C4-2B (cell line): ENCODE measurements around the gene PSMG4.

Source experiments
- H3K27ac ChIP-seq: fragments of 450-650 bp; 2 replicates; pipeline ENCODE4 v1.5.1; 2017
- ZFX ChIP-seq: fragments of 450-650 bp; IDR thresholded peaks from 2 replicates; pipeline ENCODE4 v1.6.1; 2017
- TF ChIP-seq, protein P1 (sequence below): fragments of 450-650 bp; conservative IDR thresholded peaks from 2 replicates; pipeline ENCODE4 v1.5.1; 2017; ENCODE audit warnings: mild to moderate bottlenecking

PSMG4 gene

DNA sequence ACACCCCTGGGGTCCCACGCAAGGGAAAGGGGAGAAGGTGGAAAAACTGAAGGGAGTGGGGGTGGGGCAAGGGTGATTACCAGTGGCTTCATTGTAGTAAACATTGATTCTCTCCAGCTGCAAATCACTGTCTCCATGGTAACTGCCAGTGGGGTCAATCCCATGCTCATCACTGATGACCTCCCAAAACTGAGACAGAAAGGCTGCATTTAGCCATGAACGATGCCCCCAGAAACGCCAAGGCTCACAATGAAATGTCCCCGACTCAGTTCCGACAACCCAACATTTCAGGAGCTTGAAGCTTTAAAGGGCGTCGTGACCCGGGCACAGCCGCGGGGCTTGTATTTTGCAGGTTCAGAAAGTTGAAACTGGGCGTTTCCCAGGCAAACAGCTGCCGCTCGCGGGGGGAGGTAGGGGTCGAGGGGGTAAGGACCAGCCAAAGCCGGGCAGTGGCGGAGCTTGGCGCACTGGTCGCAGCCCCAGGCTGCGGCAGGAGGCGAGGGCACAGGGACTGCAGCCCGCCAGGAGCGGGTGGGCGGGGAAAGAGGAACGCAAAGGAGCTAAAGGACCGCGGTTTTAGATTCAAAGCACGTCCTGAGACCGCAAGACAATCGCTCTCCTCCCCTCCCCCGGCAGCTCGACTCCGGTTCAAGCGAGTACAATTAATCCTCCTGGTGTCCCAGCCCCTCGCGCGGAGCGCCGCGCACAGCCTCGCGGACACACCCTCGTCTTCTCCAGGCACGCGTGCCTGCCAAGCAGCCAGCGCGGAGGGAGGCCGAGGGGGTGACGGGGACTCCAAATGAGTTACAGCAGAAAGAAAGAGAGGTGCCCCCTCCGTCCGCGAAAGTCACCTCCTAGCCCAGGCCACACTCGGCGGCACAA is 32.0 kb upstream of the PSMG4 start:
- no peak overlapping the region for H3K27ac ChIP-seq
- TF ChIP-seq, protein P1, sequence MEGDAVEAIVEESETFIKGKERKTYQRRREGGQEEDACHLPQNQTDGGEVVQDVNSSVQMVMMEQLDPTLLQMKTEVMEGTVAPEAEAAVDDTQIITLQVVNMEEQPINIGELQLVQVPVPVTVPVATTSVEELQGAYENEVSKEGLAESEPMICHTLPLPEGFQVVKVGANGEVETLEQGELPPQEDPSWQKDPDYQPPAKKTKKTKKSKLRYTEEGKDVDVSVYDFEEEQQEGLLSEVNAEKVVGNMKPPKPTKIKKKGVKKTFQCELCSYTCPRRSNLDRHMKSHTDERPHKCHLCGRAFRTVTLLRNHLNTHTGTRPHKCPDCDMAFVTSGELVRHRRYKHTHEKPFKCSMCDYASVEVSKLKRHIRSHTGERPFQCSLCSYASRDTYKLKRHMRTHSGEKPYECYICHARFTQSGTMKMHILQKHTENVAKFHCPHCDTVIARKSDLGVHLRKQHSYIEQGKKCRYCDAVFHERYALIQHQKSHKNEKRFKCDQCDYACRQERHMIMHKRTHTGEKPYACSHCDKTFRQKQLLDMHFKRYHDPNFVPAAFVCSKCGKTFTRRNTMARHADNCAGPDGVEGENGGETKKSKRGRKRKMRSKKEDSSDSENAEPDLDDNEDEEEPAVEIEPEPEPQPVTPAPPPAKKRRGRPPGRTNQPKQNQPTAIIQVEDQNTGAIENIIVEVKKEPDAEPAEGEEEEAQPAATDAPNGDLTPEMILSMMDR = no peak
- no peak for TF ChIP-seq ZFX

DNA sequence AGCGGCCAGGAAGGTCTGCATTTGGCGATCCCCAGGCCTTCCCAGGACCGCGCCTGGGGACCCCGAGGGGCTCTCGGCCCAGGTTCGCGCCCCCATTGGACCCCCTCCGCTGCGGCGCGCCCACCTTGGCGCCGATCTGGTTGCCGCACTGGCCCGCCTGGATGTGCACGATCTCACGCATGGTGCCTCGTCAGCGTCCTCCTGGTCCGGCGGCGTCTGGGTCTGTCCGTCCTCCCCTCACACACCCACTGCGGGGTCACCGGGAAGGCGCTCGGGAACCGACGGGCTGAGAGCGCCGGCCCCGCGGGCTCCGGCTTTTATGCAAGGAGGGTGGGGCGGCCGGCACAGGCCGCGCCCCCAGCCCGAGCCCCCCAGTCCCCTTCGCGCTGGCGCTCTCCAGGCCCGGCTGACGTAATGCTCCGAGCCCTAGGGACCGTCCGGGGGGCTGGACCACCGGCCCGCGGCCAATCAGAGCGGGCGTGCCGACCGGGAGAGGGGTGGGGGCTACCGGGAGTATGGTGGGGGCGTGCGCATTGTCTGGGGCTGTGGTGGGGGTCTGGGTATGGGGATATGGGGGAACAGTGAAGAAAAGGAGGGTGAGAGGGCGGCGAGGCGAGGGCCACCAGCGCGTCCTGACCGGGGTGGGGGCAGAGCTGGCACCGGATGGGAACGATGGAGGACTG is 31.2 kb upstream of the PSMG4 start, which contains the start of gene TUBB2B:
Gene TUBB2B (minus strand): TSS at position 291 of the 683 bp plus-strand sequence. CDS start 110 bp downstream, at position 181.
- H3K27ac ChIP-seq = no peak within 1 kb of the TSS

DNA sequence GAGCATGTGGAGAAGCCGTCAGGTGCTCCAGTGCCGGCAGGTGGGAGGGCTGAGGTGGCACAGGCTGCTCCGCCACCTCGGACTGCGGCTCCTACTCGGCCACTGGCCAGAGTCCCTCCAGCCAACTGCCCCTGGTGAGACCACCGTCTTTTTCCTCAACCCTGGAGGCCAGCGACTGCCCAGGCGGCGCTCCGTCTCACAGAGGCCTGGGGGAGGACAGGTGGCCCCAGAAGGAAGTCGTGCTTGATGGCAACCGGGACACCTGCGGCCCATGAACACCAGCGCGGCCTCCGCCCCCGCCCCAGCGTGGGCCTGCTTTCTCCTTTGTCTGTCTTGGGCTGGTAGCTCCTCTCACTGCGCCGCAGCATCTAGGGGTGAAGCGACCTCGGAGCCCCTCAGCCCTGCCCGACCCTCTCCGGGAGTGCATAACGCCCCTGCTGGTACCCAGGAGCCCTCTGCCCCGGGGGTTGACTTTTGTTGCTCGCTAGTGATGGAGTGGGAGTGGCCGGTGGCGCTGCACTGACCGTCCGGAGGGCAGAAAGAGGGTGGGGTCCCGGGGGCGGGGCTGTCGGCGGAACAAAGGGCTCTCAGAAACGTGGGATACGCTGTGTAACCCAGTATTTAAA is 30.6 kb upstream of the PSMG4 start:
- H3K27ac ChIP-seq = no peak overlapping the region
- TF ChIP-seq ZFX = no peak
- TF ChIP-seq, protein P1 = no peak

More for the DNA sequence above, 31.2 kb upstream of the PSMG4 start, which contains the start of gene TUBB2B:
- TF ChIP-seq ZFX = no peak
- TF ChIP-seq, protein P1 = no peak

DNA sequence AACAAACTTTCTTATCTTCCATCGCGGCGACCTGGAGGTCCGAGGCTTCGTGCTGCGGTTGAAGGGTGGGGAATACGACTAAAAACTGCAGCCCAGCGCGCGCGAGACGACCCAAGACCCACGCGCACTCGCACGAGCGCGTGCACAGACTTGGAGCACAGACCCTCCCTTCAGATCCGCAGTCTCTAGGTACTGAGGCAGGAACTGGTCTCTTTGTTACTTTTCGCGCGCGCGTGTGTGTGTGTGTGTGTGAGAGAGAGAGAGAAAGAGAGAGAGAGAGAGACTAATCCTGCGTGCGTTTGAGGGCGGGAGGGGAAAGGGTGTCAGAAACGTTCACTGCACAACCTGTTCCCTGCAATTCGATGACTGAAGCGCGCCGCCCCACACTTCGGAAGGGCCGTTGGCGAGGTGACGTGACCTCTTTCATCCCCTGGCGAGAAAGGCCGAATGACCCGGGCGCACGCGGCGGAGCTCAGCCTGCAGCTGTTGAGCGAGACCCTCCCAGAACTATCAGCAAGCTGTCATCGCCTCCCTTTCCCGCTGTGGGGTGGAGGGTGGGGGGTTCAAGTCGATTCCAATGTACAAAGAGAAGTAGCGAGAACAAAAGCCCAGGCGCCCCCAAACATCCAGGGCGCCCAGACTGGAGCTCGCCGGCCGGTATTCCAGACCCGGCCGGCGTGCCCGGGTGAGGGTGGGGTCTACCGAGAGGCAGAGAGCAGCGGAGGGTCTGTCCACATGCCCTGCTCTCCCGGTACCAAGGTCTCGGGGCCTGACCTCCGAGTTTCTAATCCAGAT is 29.8 kb upstream of the PSMG4 start:
- no peak overlapping the region for H3K27ac ChIP-seq
- no peak for TF ChIP-seq ZFX
- TF ChIP-seq, protein P1 = no peak

DNA sequence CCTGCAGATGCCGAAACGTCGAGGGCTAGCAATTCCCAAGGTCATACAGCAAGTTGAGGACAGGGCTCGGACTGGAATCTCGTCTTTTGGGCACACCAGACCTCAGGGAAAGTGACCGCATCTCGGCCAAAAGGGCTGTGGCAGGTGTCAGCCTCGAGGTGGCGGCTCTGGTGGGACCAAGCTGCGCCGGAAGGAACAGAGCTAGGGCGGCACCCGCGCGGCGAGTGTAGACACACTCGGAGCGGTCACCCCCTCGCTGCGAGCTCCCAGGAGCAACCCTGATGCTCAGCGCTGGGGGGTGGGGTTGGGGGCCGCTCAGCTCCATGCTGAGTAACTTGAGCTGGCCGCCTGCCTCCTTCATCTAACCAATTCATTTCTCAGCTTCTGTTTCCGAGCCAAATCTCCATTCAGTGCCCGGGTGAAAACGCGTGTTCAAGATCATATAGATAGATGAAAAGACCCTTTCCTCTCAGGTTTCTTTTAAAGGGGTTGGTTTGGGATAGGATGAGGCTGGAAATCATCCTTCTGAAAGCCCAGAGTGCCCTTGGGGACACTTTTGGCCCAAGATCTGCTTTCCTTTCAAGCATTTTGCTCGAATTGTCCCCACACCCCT is 29.1 kb upstream of the PSMG4 start:
- H3K27ac ChIP-seq = no peak overlapping the region
- TF ChIP-seq ZFX = no peak
- TF ChIP-seq, protein P1 = no peak

DNA sequence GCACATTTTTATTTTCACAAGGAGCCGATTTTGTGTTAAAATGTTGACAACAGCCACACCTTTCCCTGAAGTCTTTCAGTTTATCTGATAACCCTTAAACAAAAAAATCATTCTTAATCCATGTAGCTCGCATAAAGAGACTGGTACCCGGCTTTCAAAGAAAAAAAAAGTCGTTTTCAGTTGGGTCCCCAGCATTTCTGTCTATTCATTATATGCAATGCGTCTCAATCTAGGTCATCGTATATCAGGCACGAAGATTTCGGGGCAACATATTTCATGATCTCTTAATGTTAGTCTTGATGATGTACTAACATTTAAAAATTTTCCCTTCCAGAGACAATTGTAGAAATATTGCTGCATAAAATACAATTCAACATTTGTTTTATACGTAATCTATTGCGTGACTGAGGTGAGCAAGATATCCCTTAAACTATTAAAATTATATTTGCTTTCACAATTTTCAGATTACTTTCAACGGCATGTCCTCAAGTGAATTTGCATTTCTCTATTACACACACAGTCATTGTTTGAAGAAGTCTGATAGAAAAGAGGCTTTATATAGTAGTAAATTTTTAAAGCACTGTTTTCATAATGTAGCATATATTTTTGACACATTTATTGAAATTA is 28.4 kb upstream of the PSMG4 start:
- H3K27ac ChIP-seq = no peak overlapping the region
- TF ChIP-seq, protein P1 = no peak
- TF ChIP-seq ZFX = no peak
